GM13976 (cell line): Measurements from ENCODE around the gene KIF21A.

Source experiments
- DNase-seq: peaks from one replicate; pipeline ENCODE4 v3.0.0; 2012; ENCODE audit warnings: low spot score
- CTCF ChIP-seq: IDR thresholded peaks from 2 replicates; pipeline ENCODE4 v1.5.1; 2012; ENCODE audit warnings: borderline replicate concordance, mild to moderate bottlenecking; ENCODE audit not compliant: insufficient read depth; ENCODE audit errors: extremely low read depth, missing control alignments, control extremely low read depth
- in situ Hi-C: fragments of 300-500 bp; cut with MboI; formaldehyde crosslinking; loops from one replicate; pipeline ENCODE4 v1.12.0; 2022; ENCODE audit warnings: low sequenced_read_pairs, mixed read lengths, inconsistent platforms; ENCODE audit not compliant: unreplicated experiment

Gene KIF21A

GRCh38 chr12:39393179-39393578, 49.7 kb downstream of the KIF21A start:
- TF ChIP-seq CTCF: no peak
- DNase-seq: no peak
- in situ Hi-C loops: no loop called here

- in situ Hi-C loops: no loop called here
- no peak for DNase-seq
Observed at GRCh38 chr12:39392154-39392925, 50.6 kb downstream of the KIF21A start.

GRCh38 chr12:39390752-39391151, 52.2 kb downstream of the KIF21A start:
- DNase-seq: no peak
- TF ChIP-seq CTCF: no peak
- in situ Hi-C loops: no loop called here

More at GRCh38 chr12:39392154-39392925, 50.6 kb downstream of the KIF21A start:
- TF ChIP-seq CTCF: no peak

GRCh38 chr12:39389399-39390150, 53.3 kb downstream of the KIF21A start:
- DNase-seq: no peak
- no peak for TF ChIP-seq CTCF
- in situ Hi-C loops: no loop called here

- in situ Hi-C loops: no loop called here
- no peak for DNase-seq
- no peak for TF ChIP-seq CTCF
Observed at GRCh38 chr12:39386335-39386734, 56.6 kb downstream of the KIF21A start.

- no peak for DNase-seq
- in situ Hi-C loops: no loop called here
- no peak for TF ChIP-seq CTCF
Observed at GRCh38 chr12:39383114-39383513, 59.8 kb downstream of the KIF21A start.
